ENCODE data around the gene MTAP. TPM values are rescaled to one million over a fixed set of nuclear protein-coding genes. Genes with fewer than 3 reads are reported as not detected.

MTAP gene
- polyA plus RNA-seq, 1 donor from 2014 or later: 7.7 TPM

- Histone ChIP-seq H3K27me3 (ENCODE audit: insufficient read depth, low read depth, low read length) (no peaks in the 10 kb centered on the region), H3K79me2 (replicated peaks; ENCODE audit: insufficient read depth, low read length) (no peaks in the 10 kb centered on the region), H3K36me3 (ENCODE audit: insufficient read depth, low read length) (no peaks in the 10 kb centered on the region), H3K9me3 (ENCODE audit: low read length) (no peaks in the 10 kb centered on the region), H3F3A (ENCODE audit: insufficient read depth, low read length, poor library complexity, severe bottlenecking) (no peaks in the 10 kb centered on the region), H3K9me2 (ENCODE audit: insufficient read depth, low read length) (no peaks in the 10 kb centered on the region), H3K4me3 (ENCODE audit: low read length) (no peak overlapping the region), H3K4me2 (ENCODE audit: low read length) (no peak overlapping the region), H2AFZ (ENCODE audit: low read depth, low read length) (no peak overlapping the region), H4K20me1 (ENCODE audit: insufficient read depth) (no peaks in the 10 kb centered on the region), H3K9ac (ENCODE audit: low read length) (no peak overlapping the region), H3K27ac (ENCODE audit: low read length) (no peak overlapping the region)
- TF ChIP-seq RAD21 (conservative IDR thresholded peaks at IDR 0.05) (no peak), MXI1 (conservative IDR thresholded peaks at IDR 0.05; ENCODE audit: poor library complexity, severe bottlenecking) (no peak), REST (IDR thresholded peaks at IDR 0.05; ENCODE audit: borderline replicate concordance) (no peak), POLR2AphosphoS5 (IDR thresholded peaks at IDR 0.05) (no peak)
Observed at GRCh38 chr9:21788752-21789151, 13.7 kb upstream of the MTAP start.

- Histone ChIP-seq H3F3A (ENCODE audit: insufficient read depth, low read length, poor library complexity, severe bottlenecking) (no peaks in the 10 kb centered on the region), H3K36me3 (ENCODE audit: insufficient read depth, low read length) (no peaks in the 10 kb centered on the region), H3K9ac (ENCODE audit: low read length) (no peak overlapping the region), H4K20me1 (ENCODE audit: insufficient read depth) (no peaks in the 10 kb centered on the region), H3K79me2 (replicated peaks; ENCODE audit: insufficient read depth, low read length) (no peaks in the 10 kb centered on the region), H3K9me3 (ENCODE audit: low read length) (no peaks in the 10 kb centered on the region), H3K4me3 (ENCODE audit: low read length) (no peak overlapping the region), H3K9me2 (ENCODE audit: insufficient read depth, low read length) (no peaks in the 10 kb centered on the region), H3K27me3 (ENCODE audit: insufficient read depth, low read depth, low read length) (no peaks in the 10 kb centered on the region), H3K4me2 (ENCODE audit: low read length) (no peak overlapping the region), H3K27ac (ENCODE audit: low read length) (no peak overlapping the region), H2AFZ (ENCODE audit: low read depth, low read length) (no peak overlapping the region)
- TF ChIP-seq EZH2 (IDR thresholded peaks at IDR 0.05; ENCODE audit: borderline replicate concordance, insufficient read depth, low read length, poor library complexity, severe bottlenecking): no peak
- peak; percentile 92 for TF ChIP-seq CTCF (IDR thresholded peaks at IDR 0.05; ENCODE audit: poor library complexity, severe bottlenecking)
- no peak for TF ChIP-seq REST (IDR thresholded peaks at IDR 0.05; ENCODE audit: borderline replicate concordance)
- peak; percentile 96 for TF ChIP-seq SMC3 (conservative IDR thresholded peaks at IDR 0.05; ENCODE audit: poor library complexity)
- no peak for TF ChIP-seq EP300 (conservative IDR thresholded peaks at IDR 0.05; ENCODE audit: poor library complexity, severe bottlenecking)
- no peak for TF ChIP-seq POLR2AphosphoS5 (IDR thresholded peaks at IDR 0.05)
- TF ChIP-seq RAD21 (conservative IDR thresholded peaks at IDR 0.05): peak; percentile 86
- TF ChIP-seq MXI1 (conservative IDR thresholded peaks at IDR 0.05; ENCODE audit: poor library complexity, severe bottlenecking): peak; percentile 48
- TF ChIP-seq TAF1 (IDR thresholded peaks at IDR 0.05; ENCODE audit: low read depth): no peak
Observed at GRCh38 chr9:21789541-21790037, 12.8 kb upstream of the MTAP start.

Measured in neural cell (in vitro differentiated cells).